OCI-LY7 (cell line): ENCODE measurements around the gene RXRG. TPM values are rescaled to one million over a fixed set of nuclear protein-coding genes. Genes with fewer than 3 reads are reported as not detected.

Experiments
- BruUV-seq: library from RNA; stranded (reverse); fragments of 400-500 nt; replicated peaks from 2 replicates; lab custom pipeline; 2021; lab: Mats Ljungman, UMichigan
- CTCF ChIA-PET: fragments of 300-600 bp; sonication (Branson Sonifier 250); formaldehyde crosslinking; loops from one replicate; lab custom pipeline; 2022; ENCODE audit warnings: antibody characterized with exemption; ENCODE audit not compliant: unreplicated experiment; lab: Charles Lee
- POLR2A ChIA-PET: fragments of 300-600 bp; sonication (Branson Sonifier 250); formaldehyde crosslinking; loops from one replicate; lab custom pipeline; 2022; ENCODE audit warnings: antibody characterized with exemption; lab: Charles Lee
- DNase-seq: peaks from one replicate; pipeline ENCODE4 v3.0.0-alpha.2; 2015; ENCODE audit warnings: low spot score
- H2AFZ ChIP-seq: fragments of 200-600 bp; sonication (generic), shearing (Covaris generic); 2 replicates; pipeline ENCODE4 v1.6.1; 2014; ENCODE audit warnings: mild to moderate bottlenecking, antibody characterized with exemption, low read length, moderate library complexity
- H3K27ac ChIP-seq: fragments of 200-600 bp; sonication (generic); 2 replicates; pipeline ENCODE4 v1.5.1; 2014; ENCODE audit warnings: mixed run types, low read depth, mild to moderate bottlenecking, moderate library complexity, low read length, inconsistent platforms; ENCODE audit not compliant: poor library complexity, severe bottlenecking
- H3K36me3 ChIP-seq: fragments of 200-600 bp; sonication (generic); 2 replicates; pipeline ENCODE4 v1.6.1; 2014; ENCODE audit warnings: mild to moderate bottlenecking, antibody characterized with exemption, low read length, moderate library complexity, mixed read lengths; ENCODE audit not compliant: insufficient read depth
- H3K4me1 ChIP-seq: fragments of 200-600 bp; sonication (generic); 2 replicates; pipeline ENCODE4 v1.5.1; 2014; ENCODE audit warnings: mild to moderate bottlenecking, low read length; ENCODE audit not compliant: insufficient read depth, poor library complexity, severe bottlenecking
- H3K4me2 ChIP-seq: fragments of 200-600 bp; sonication (generic); 2 replicates; pipeline ENCODE4 v1.6.1; 2014; ENCODE audit warnings: mild to moderate bottlenecking, low read length
- H3K4me3 ChIP-seq: fragments of 200-600 bp; sonication (generic); 2 replicates; pipeline ENCODE4 v1.5.1; 2014; ENCODE audit warnings: mild to moderate bottlenecking, low read depth, low read length; ENCODE audit not compliant: poor library complexity, severe bottlenecking
- H3K79me2 ChIP-seq: fragments of 200-600 bp; sonication (generic); 2 replicates; pipeline ENCODE4 v1.6.1; 2016; ENCODE audit warnings: low read depth, mild to moderate bottlenecking, low read length, moderate library complexity, mixed read lengths; ENCODE audit not compliant: insufficient read depth
- H3K9me2 ChIP-seq: fragments of 200-600 bp; sonication (generic); 2 replicates; pipeline ENCODE4 v1.6.1; 2016; ENCODE audit warnings: mild to moderate bottlenecking, low read length, mixed read lengths; ENCODE audit not compliant: insufficient read depth
- H3K9me3 ChIP-seq: fragments of 200-600 bp; sonication (generic); 2 replicates; pipeline ENCODE4 v1.6.1; 2014; ENCODE audit warnings: mild to moderate bottlenecking, mixed run types, low read length, mixed read lengths
- H4K20me1 ChIP-seq: fragments of 200-600 bp; sonication (generic); 2 replicates; pipeline ENCODE4 v1.6.1; 2014; ENCODE audit warnings: mild to moderate bottlenecking, antibody characterized with exemption, low read length, moderate library complexity, mixed read lengths; ENCODE audit not compliant: insufficient read depth
- EZH2phosphoT487 ChIP-seq: fragments of 200-600 bp; sonication (generic); IDR thresholded peaks from 2 replicates; pipeline ENCODE4 v1.6.1; 2018; ENCODE audit warnings: low read depth, borderline replicate concordance, mild to moderate bottlenecking, mixed run types, antibody characterized with exemption, low read length, moderate library complexity, mixed read lengths
- intact Hi-C: fragments of 100-400 bp; cut with micrococcal nuclease; formaldehyde crosslinking; loops from one replicate; pipeline ENCODE4 v1.10.0; 2022; ENCODE audit not compliant: unreplicated experiment
- total RNA-seq, 2 experiments: library from RNA; depleted of rRNA in 1 of 2; stranded (reverse); fragments of >200 nt in 1 of 2; shearing (Covaris generic) in 1 of 2; gene quantifications; 2 replicates each; pipeline ENCODE4 v1.2.3, GENCODE V29; 2014 to 2022
- TF ChIP-seq, protein P1 (sequence below): fragments of 200-600 bp; sonication (generic); conservative IDR thresholded peaks from 2 replicates; pipeline ENCODE4 v1.5.1; 2014; ENCODE audit warnings: mild to moderate bottlenecking, antibody characterized with exemption, low read length, moderate library complexity, mixed read lengths

Gene RXRG
- total RNA-seq, 2 experiments from 2014 or later = not detected

DNA sequence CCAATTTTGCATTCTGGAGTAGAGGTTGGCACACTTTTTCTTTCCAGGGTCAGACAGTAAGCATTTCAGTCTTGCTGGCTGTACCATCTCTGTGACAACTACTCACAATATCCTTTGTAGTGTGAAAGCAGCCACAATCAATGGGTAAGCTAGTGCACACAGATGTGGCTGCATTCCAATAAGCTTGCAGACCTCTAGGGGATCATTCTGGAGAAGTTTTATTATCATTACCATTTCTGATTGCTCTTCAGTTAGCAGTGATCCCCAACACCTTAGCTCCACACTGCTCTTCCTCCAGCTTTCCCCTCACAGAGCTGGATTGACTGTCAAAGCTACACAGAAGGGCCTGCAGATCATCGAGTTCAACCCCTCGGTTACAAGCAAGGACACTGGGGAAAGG lies 9.1 kb downstream of the RXRG start:
- CTCF ChIA-PET = no interaction called here

DNA sequence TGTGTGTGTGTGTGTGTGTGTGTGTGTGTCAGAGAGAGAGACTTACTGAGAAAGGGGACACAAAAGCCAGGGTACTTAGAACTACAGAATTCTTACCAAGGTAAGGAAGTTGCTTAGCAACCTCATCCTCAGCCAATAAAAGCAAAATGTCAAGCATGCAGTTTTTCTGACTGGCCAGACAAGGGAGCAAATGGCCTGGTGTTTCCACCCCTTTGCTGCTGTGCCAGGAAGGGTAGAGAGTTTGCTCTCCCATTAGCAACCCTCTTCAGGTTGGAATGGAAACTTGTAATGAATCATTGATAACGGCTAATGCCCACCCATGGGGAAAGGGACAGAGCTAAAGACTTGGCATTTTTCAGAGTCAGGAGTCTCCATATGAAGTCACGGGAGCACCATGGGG lies 10.6 kb downstream of the RXRG start:
- no peak overlapping the region for H2AFZ ChIP-seq
- no peak overlapping the region for H3K27ac ChIP-seq
- DNase-seq = no peak
- no peaks in the 10 kb centered on the region for H3K79me2 ChIP-seq
- H3K9me2 ChIP-seq = no peaks in the 10 kb centered on the region
- POLR2A ChIA-PET = no interaction called here
- BruUV-seq = no TSS peak
- no peaks in the 10 kb centered on the region for H3K36me3 ChIP-seq
- intact Hi-C loops = no loop called here
- H4K20me1 ChIP-seq = no peaks in the 10 kb centered on the region
- H3K4me1 ChIP-seq = no peaks in the 10 kb centered on the region
- CTCF ChIA-PET = no interaction called here
- H3K4me3 ChIP-seq = no peak overlapping the region
- H3K4me2 ChIP-seq = no peak overlapping the region
- H3K9me3 ChIP-seq = no peaks in the 10 kb centered on the region
- no peak for TF ChIP-seq EZH2phosphoT487
- TF ChIP-seq, protein P1, sequence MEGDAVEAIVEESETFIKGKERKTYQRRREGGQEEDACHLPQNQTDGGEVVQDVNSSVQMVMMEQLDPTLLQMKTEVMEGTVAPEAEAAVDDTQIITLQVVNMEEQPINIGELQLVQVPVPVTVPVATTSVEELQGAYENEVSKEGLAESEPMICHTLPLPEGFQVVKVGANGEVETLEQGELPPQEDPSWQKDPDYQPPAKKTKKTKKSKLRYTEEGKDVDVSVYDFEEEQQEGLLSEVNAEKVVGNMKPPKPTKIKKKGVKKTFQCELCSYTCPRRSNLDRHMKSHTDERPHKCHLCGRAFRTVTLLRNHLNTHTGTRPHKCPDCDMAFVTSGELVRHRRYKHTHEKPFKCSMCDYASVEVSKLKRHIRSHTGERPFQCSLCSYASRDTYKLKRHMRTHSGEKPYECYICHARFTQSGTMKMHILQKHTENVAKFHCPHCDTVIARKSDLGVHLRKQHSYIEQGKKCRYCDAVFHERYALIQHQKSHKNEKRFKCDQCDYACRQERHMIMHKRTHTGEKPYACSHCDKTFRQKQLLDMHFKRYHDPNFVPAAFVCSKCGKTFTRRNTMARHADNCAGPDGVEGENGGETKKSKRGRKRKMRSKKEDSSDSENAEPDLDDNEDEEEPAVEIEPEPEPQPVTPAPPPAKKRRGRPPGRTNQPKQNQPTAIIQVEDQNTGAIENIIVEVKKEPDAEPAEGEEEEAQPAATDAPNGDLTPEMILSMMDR = no peak

More for the DNA sequence above, 9.1 kb downstream of the RXRG start:
- no peak overlapping the region for H2AFZ ChIP-seq
- H3K27ac ChIP-seq = no peak overlapping the region
- no peaks in the 10 kb centered on the region for H3K79me2 ChIP-seq
- H3K4me2 ChIP-seq = no peak overlapping the region
- H3K4me3 ChIP-seq = no peak overlapping the region
- no peaks in the 10 kb centered on the region for H3K9me3 ChIP-seq
- H3K4me1 ChIP-seq = no peaks in the 10 kb centered on the region
- intact Hi-C loops = no loop called here
- DNase-seq = no peak
- BruUV-seq = no TSS peak
- no peaks in the 10 kb centered on the region for H3K36me3 ChIP-seq
- H3K9me2 ChIP-seq = no peaks in the 10 kb centered on the region
- no peaks in the 10 kb centered on the region for H4K20me1 ChIP-seq
- POLR2A ChIA-PET = no interaction called here
- TF ChIP-seq, protein P1 = no peak
- no peak for TF ChIP-seq EZH2phosphoT487

DNA sequence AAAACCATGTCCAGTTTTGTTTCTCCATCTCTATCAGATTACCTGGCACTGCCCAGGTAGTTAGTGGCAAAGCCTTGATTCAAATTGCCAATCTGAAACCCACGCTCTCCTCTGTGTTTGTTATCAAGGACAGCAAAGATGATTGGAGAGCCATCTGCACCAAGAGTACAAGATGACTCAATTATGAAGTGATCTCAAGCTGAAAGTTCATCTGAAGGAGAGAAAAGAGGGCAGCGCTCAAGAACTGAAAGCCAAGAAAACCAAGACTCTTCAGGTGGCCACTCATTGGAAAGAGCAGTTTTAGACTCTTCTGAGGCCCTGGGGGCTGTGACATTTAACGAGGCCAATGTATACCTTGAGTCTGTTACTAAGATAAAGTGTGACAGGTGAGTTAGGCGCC lies 13.8 kb downstream of the RXRG start:
- no peak overlapping the region for H3K4me3 ChIP-seq
- no peak overlapping the region for H3K27ac ChIP-seq
- CTCF ChIA-PET = no interaction called here
- intact Hi-C loops = no loop called here
- no peaks in the 10 kb centered on the region for H3K4me1 ChIP-seq
- H2AFZ ChIP-seq = no peak overlapping the region
- H3K79me2 ChIP-seq = no peaks in the 10 kb centered on the region
- no peaks in the 10 kb centered on the region for H3K9me3 ChIP-seq
- no TSS peak for BruUV-seq
- POLR2A ChIA-PET = no interaction called here
- no peaks in the 10 kb centered on the region for H4K20me1 ChIP-seq
- H3K36me3 ChIP-seq = no peaks in the 10 kb centered on the region
- no peak for TF ChIP-seq EZH2phosphoT487
- DNase-seq = no peak
- H3K9me2 ChIP-seq = no peaks in the 10 kb centered on the region
- no peak overlapping the region for H3K4me2 ChIP-seq
